K562 (cell line): Measurements from ENCODE around the gene NTN1.

Experiments used
- MAX ChIP-seq: sonication (generic); formaldehyde crosslinking; IDR thresholded peaks from 2 replicates; pipeline ENCODE4 v1.9.0; 2022; ENCODE audit warnings: mild to moderate bottlenecking, missing genetic modification reagents
- SPI1 ChIP-seq: IDR thresholded peaks from 2 replicates; pipeline ENCODE4 v1.6.1; 2011; ENCODE audit warnings: low read depth, low read length, control low read depth, borderline replicate concordance
- ZNF609 ChIP-seq: sonication (generic); formaldehyde crosslinking; IDR thresholded peaks from 2 replicates; pipeline ENCODE4 v1.8.1; 2023; ENCODE audit warnings: missing genetic modification reagents, mild to moderate bottlenecking, borderline replicate concordance

GRCh38 chr17:8994319-8994718 lies 27.0 kb upstream of the NTN1 start:
- TF ChIP-seq MAX (CRISPR knock-in tag) (no peak), ZNF609 (no peak), SPI1 (no peak)
